Measurements from ENCODE around the gene FITM1. TPM values are rescaled to one million over a fixed set of nuclear protein-coding genes. Genes with fewer than 3 reads are reported as not detected.
"Not testable (repeated sequence)": the region's sequence is repeated elsewhere in the genome, so short reads cannot be mapped to it uniquely, and the experiment has no call there.

Gene FITM1
- total RNA-seq, 3 donors from 2014 or later (not counting 1 experiment from before 2014, with no cell fraction given): 0.80 to 2.8 (median 2.3) TPM

GRCh38 chr14:24103451-24103850 lies 27.0 kb upstream of the FITM1 start:
- peaks cover 10% of the 10 kb centered on the region for H3K36me3 Mint-ChIP-seq
- H3K27me3 Mint-ChIP-seq (ENCODE audit: low read depth in 2 of 2): no peaks in the 10 kb centered on the region
- H3K4me3 Mint-ChIP-seq: no peak overlapping the region
- ATAC-seq: no peak
- H3K9me3 Mint-ChIP-seq: no peaks in the 10 kb centered on the region
- no peak overlapping the region for H3K27ac Mint-ChIP-seq
- no peak for DNase-seq
- H3K36me3 ChIP-seq (ENCODE audit: control insufficient read depth, insufficient read depth, low read length): peaks cover 14% of the 10 kb centered on the region
- 95% methylated on average over 13 of the region's 13 CpGs for WGBS (ENCODE audit: insufficient coverage)
- no peaks in the 10 kb centered on the region for H3K27me3 ChIP-seq (ENCODE audit: control insufficient read depth, insufficient read depth, low read length)
- H3K27ac ChIP-seq (ENCODE audit: low read length): no peak overlapping the region
- H3K4me3 ChIP-seq (ENCODE audit: low read length): no peak overlapping the region
- H3K4me1 ChIP-seq (ENCODE audit: control insufficient read depth, insufficient read depth, low read length): peaks cover 2% of the 10 kb centered on the region
- no peak for TF ChIP-seq CTCF (IDR thresholded peaks at IDR 0.05)
- no peaks in the 10 kb centered on the region for H3K9me3 ChIP-seq (ENCODE audit: control insufficient read depth, insufficient read depth, low read length)
- intact Hi-C loops (cut with micrococcal nuclease): no loop called here
- peaks cover 1 to 2% of the 10 kb centered on the region in 2 donors for H3K4me1 Mint-ChIP-seq

- DNase-seq; H3K4me1 ChIP-seq (ENCODE audit: control insufficient read depth, insufficient read depth, low read length); H3K9me3 Mint-ChIP-seq; H3K27me3 Mint-ChIP-seq (ENCODE audit: low read depth in 2 of 2); H3K4me3 Mint-ChIP-seq; intact Hi-C loops (cut with micrococcal nuclease); H3K27me3 ChIP-seq (ENCODE audit: control insufficient read depth, insufficient read depth, low read length); H3K4me3 ChIP-seq (ENCODE audit: low read length); H3K4me1 Mint-ChIP-seq; H3K27ac ChIP-seq (ENCODE audit: low read length); H3K36me3 Mint-ChIP-seq; H3K36me3 ChIP-seq (ENCODE audit: control insufficient read depth, insufficient read depth, low read length); ATAC-seq; H3K27ac Mint-ChIP-seq; H3K9me3 ChIP-seq (ENCODE audit: control insufficient read depth, insufficient read depth, low read length): not testable (repeated sequence)
- 94% methylated on average over 8 of the region's 8 CpGs for WGBS (ENCODE audit: insufficient coverage)
These were observed 24.7 kb upstream of the FITM1 start for GRCh38 chr14:24105609-24106239.

GRCh38 chr14:24106672-24107271 lies 23.7 kb upstream of the FITM1 start:
- no peak for ATAC-seq
- no peak for TF ChIP-seq CTCF (IDR thresholded peaks at IDR 0.05)
- Mint-ChIP-seq H3K27me3 (ENCODE audit: low read depth in 2 of 2) (no peaks in the 10 kb centered on the region), H3K27ac (no peak overlapping the region), H3K36me3 (peaks cover 10% of the 10 kb centered on the region), H3K4me3 (no peak overlapping the region), H3K4me1 (peaks cover 8% of the 10 kb centered on the region in 2 donors), H3K9me3 (no peaks in the 10 kb centered on the region)
- WGBS (ENCODE audit: insufficient coverage): no CpG with 5 or more reads among the region's 4 CpGs
- Histone ChIP-seq H3K9me3 (ENCODE audit: control insufficient read depth, insufficient read depth, low read length) (no peaks in the 10 kb centered on the region), H3K27me3 (ENCODE audit: control insufficient read depth, insufficient read depth, low read length) (no peaks in the 10 kb centered on the region), H3K4me3 (ENCODE audit: low read length) (no peak overlapping the region), H3K36me3 (ENCODE audit: control insufficient read depth, insufficient read depth, low read length) (peaks cover 7% of the 10 kb centered on the region), H3K27ac (ENCODE audit: low read length) (no peak overlapping the region), H3K4me1 (ENCODE audit: control insufficient read depth, insufficient read depth, low read length) (peaks cover 6% of the 10 kb centered on the region)
- no peak for DNase-seq
- intact Hi-C loops (cut with micrococcal nuclease): no loop called here

- no peaks in the 10 kb centered on the region for H3K27me3 Mint-ChIP-seq (ENCODE audit: low read depth in 2 of 2)
- H3K9me3 Mint-ChIP-seq: no peaks in the 10 kb centered on the region
- intact Hi-C loops (cut with micrococcal nuclease): loop anchor here (1.0 to 2.0 kb wide), 3 partner anchors 14 to 94 kb away; partner anchors contain the start of gene PCK2
- peaks cover 9% of the 10 kb centered on the region for H3K4me1 ChIP-seq (ENCODE audit: control insufficient read depth, insufficient read depth, low read length)
- 37% methylated on average over 5 of the region's 5 CpGs for WGBS (ENCODE audit: insufficient coverage)
- H3K4me1 Mint-ChIP-seq: peaks cover 8% of the 10 kb centered on the region in 2 donors
- peak in 2 of 3 donors; percentile 16 to 33 for ATAC-seq
- no peaks in the 10 kb centered on the region for H3K27me3 ChIP-seq (ENCODE audit: control insufficient read depth, insufficient read depth, low read length)
- no peak overlapping the region for H3K4me3 ChIP-seq (ENCODE audit: low read length)
- no peak for DNase-seq
- no peaks in the 10 kb centered on the region for H3K9me3 ChIP-seq (ENCODE audit: control insufficient read depth, insufficient read depth, low read length)
- H3K36me3 ChIP-seq (ENCODE audit: control insufficient read depth, insufficient read depth, low read length): peaks cover 4% of the 10 kb centered on the region
- no peak overlapping the region for H3K4me3 Mint-ChIP-seq
- H3K27ac Mint-ChIP-seq: peak overlapping the region; percentile 90 to 93
- peaks cover 10% of the 10 kb centered on the region for H3K36me3 Mint-ChIP-seq
- H3K27ac ChIP-seq (ENCODE audit: low read length): peak overlapping the region; percentile 47
- TF ChIP-seq CTCF (IDR thresholded peaks at IDR 0.05): no peak
These were observed 22.1 kb upstream of the FITM1 start for GRCh38 chr14:24108336-24108874.

All from natural killer cell (primary cell).